ENCODE data around the gene SRCAP. TPM values are rescaled to one million over a fixed set of nuclear protein-coding genes. Genes with fewer than 3 reads are reported as not detected.

Gene SRCAP
- total RNA-seq, 1 experiment from 2014 or later: 116 TPM

- H3K27me3 ChIP-seq (ENCODE audit: insufficient read depth, low read depth): no peaks in the 10 kb centered on the region
- no peak overlapping the region for H3K4me2 ChIP-seq
- intact Hi-C loops (cut with micrococcal nuclease; ENCODE audit: unreplicated experiment): no loop called here
- 0 out of 2 replicates have a peak, but pooled peaks cover 5% of the 10 kb centered on the region for H3K4me1 ChIP-seq (replicated peaks; ENCODE audit: insufficient read depth)
- TF ChIP-seq CTCF (conservative IDR thresholded peaks at IDR 0.05) (no peak), EZH2 (IDR thresholded peaks at IDR 0.05; ENCODE audit: low read depth) (no peak)
- no peak overlapping the region for H3K27ac ChIP-seq
- peaks cover 30% of the 10 kb centered on the region; the same call in 1 of the 2 replicates for H3F3A ChIP-seq (ENCODE audit: insufficient read depth, low read depth)
- DNase-seq: no peak
- peaks cover 58% of the 10 kb centered on the region for H3K36me3 ChIP-seq (ENCODE audit: low read depth)
- POLR2A ChIA-PET (ENCODE audit: unreplicated experiment): no interaction called here
- H3K4me3 ChIP-seq: no peak overlapping the region
- no peak overlapping the region for H2AFZ ChIP-seq
- BruUV-seq (replicated peaks): no TSS peak
- no peaks in the 10 kb centered on the region for H3K9me3 ChIP-seq (ENCODE audit: insufficient read depth, low read depth)
- CTCF ChIA-PET: no interaction called here
- H3K9me2 ChIP-seq (ENCODE audit: insufficient read depth): no peaks in the 10 kb centered on the region
- peaks cover 38% of the 10 kb centered on the region for H4K20me1 ChIP-seq (ENCODE audit: insufficient read depth)
- peaks cover 14% of the 10 kb centered on the region; the same call in 1 of the 2 replicates for H3K79me2 ChIP-seq (ENCODE audit: low read depth)
These were observed 26.4 kb downstream of the SRCAP start for GRCh38 chr16:30725418-30725792.

GRCh38 chr16:30728321-30728720 is 29.4 kb downstream of the SRCAP start:
- intact Hi-C loops (cut with micrococcal nuclease; ENCODE audit: unreplicated experiment): no loop called here
- Histone ChIP-seq H3F3A (ENCODE audit: insufficient read depth, low read depth) (peaks cover 34% of the 10 kb centered on the region), H3K4me3 (no peak overlapping the region), H3K27me3 (ENCODE audit: insufficient read depth, low read depth) (no peaks in the 10 kb centered on the region), H2AFZ (no peak overlapping the region), H3K9me2 (ENCODE audit: insufficient read depth) (no peaks in the 10 kb centered on the region), H3K27ac (no peak overlapping the region), H3K4me2 (no peak overlapping the region), H3K36me3 (ENCODE audit: low read depth) (peaks cover 58% of the 10 kb centered on the region), H3K9me3 (ENCODE audit: insufficient read depth, low read depth) (no peaks in the 10 kb centered on the region), H3K79me2 (ENCODE audit: low read depth) (peaks cover 14% of the 10 kb centered on the region; the same call in 1 of the 2 replicates), H3K4me1 (replicated peaks; ENCODE audit: insufficient read depth) (no peaks in the 10 kb centered on the region), H4K20me1 (ENCODE audit: insufficient read depth) (peaks cover 29% of the 10 kb centered on the region)
- DNase-seq: no peak
- ChIA-PET POLR2A (ENCODE audit: unreplicated experiment) (no interaction called here), CTCF (no interaction called here)
- BruUV-seq (replicated peaks): no TSS peak
- no peak for TF ChIP-seq CTCF (conservative IDR thresholded peaks at IDR 0.05)
- no peak for TF ChIP-seq EZH2 (IDR thresholded peaks at IDR 0.05; ENCODE audit: low read depth)

- no peak for TF ChIP-seq EZH2 (IDR thresholded peaks at IDR 0.05; ENCODE audit: low read depth)
- no peak for TF ChIP-seq CTCF (conservative IDR thresholded peaks at IDR 0.05)
- H4K20me1 ChIP-seq (ENCODE audit: insufficient read depth): peaks cover 27% of the 10 kb centered on the region
- H3K9me2 ChIP-seq (ENCODE audit: insufficient read depth): no peaks in the 10 kb centered on the region
- no peak overlapping the region for H3K4me2 ChIP-seq
- H3K9me3 ChIP-seq (ENCODE audit: insufficient read depth, low read depth): no peaks in the 10 kb centered on the region
- H3K4me3 ChIP-seq: no peak overlapping the region
- no TSS peak for BruUV-seq (replicated peaks)
- H3F3A ChIP-seq (ENCODE audit: insufficient read depth, low read depth): peaks cover 34% of the 10 kb centered on the region
- ChIA-PET CTCF (no interaction called here), POLR2A (ENCODE audit: unreplicated experiment) (no interaction called here)
- H3K36me3 ChIP-seq (ENCODE audit: low read depth): peaks cover 54% of the 10 kb centered on the region
- peaks cover 14% of the 10 kb centered on the region; the same call in 1 of the 2 replicates for H3K79me2 ChIP-seq (ENCODE audit: low read depth)
- no peak overlapping the region for H2AFZ ChIP-seq
- no peaks in the 10 kb centered on the region for H3K27me3 ChIP-seq (ENCODE audit: insufficient read depth, low read depth)
- H3K4me1 ChIP-seq (replicated peaks; ENCODE audit: insufficient read depth): no peaks in the 10 kb centered on the region
- intact Hi-C loops (cut with micrococcal nuclease; ENCODE audit: unreplicated experiment): no loop called here
- H3K27ac ChIP-seq: no peak overlapping the region
- DNase-seq: no peak
These were observed 30.1 kb downstream of the SRCAP start for GRCh38 chr16:30728899-30729672.

Measured in PC-9 (cell line).